Measurements from ENCODE around the gene THBS3.

GRCh38 chr1:155160128-155160527 lies 47.6 kb downstream of the THBS3 start:
- TF ChIP-seq CTCF (conservative IDR thresholded peaks at IDR 0.05; ENCODE audit: low read length) (no peak), EZH2phosphoT487 (IDR thresholded peaks at IDR 0.05; ENCODE audit: borderline replicate concordance) (no peak)

All from Loucy (cell line).